Coronary artery (tissue), 2 donors: ENCODE data around the gene B4GALNT2.
A peak's percentile ranks its signal among the peaks of the same experiment; 100 is the strongest.

Experiments used
- DNase-seq: peaks from one replicate; pipeline ENCODE4 v3.0.0-alpha.2; 2017; ENCODE audit warnings: low spot score
- H3K27ac ChIP-seq, 2 donors: fragments of 200-600 bp; sonication (generic); one replicate each; pipeline ENCODE4 v1.5.1; 2016 to 2019
- H3K4me3 ChIP-seq: fragments of 200-600 bp; sonication (generic); 2 replicates; pipeline ENCODE4 v1.5.1; 2016; ENCODE audit warnings: mild to moderate bottlenecking, moderate library complexity
- TF ChIP-seq, protein P1 (sequence below): fragments of 200-600 bp; sonication (generic); IDR thresholded peaks from one replicate; pipeline ENCODE4 v1.5.1; 2019; ENCODE audit warnings: antibody characterized with exemption

B4GALNT2 gene

DNA sequence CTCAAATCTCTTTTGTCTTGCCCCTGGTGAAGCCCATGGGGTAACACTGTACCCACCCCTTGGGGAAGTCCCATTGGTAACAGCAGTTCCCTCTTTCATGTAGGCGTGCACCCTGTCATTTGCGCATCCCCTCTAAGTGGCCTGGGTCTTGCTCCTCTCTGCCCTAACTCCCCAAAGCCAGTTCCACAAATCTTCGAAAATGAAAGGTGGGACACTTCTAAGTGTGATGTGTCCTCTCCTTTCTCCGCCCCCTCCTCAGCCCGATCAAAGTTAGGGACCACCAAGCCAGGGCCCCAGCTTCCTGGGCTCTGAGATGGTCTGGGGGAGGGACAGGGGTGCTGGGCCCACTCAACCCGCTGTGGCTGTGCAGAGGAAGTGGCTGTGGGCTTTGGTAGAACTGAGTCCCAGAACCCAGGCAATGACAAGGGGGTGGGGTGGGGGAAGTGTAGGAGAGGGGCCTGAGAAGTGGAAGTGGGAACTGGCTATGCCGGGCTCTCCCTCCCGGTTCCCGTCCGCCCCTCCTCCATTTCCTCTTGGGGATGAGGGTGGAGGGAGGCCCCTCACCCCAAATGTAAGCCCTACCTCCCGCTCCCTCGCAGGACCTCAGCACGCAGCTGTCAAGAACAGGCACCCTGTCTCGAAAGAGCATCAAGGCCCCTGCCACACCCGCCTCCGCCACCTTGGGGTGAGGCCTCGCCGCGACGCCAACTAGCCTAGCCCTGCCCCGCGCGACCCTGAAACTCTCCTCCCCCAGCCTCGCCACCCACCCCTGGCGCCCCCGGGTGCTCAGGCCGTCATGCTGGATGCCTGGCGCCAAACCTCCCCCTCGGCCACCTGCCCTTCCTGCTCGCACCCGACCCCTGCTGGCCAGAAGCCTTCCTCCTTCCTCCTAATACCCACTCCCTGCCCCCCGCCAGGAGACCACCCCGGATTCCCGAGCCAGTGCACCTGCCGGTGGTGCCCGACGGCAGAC is 86.7 kb downstream of the B4GALNT2 start:
- DNase-seq: no peak
- Histone ChIP-seq H3K4me3 (peak overlapping the region; percentile 34), H3K27ac (peak overlapping the region in 1 of 2 donors; percentile 45)
- TF ChIP-seq, protein P1, sequence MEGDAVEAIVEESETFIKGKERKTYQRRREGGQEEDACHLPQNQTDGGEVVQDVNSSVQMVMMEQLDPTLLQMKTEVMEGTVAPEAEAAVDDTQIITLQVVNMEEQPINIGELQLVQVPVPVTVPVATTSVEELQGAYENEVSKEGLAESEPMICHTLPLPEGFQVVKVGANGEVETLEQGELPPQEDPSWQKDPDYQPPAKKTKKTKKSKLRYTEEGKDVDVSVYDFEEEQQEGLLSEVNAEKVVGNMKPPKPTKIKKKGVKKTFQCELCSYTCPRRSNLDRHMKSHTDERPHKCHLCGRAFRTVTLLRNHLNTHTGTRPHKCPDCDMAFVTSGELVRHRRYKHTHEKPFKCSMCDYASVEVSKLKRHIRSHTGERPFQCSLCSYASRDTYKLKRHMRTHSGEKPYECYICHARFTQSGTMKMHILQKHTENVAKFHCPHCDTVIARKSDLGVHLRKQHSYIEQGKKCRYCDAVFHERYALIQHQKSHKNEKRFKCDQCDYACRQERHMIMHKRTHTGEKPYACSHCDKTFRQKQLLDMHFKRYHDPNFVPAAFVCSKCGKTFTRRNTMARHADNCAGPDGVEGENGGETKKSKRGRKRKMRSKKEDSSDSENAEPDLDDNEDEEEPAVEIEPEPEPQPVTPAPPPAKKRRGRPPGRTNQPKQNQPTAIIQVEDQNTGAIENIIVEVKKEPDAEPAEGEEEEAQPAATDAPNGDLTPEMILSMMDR: no peak

DNA sequence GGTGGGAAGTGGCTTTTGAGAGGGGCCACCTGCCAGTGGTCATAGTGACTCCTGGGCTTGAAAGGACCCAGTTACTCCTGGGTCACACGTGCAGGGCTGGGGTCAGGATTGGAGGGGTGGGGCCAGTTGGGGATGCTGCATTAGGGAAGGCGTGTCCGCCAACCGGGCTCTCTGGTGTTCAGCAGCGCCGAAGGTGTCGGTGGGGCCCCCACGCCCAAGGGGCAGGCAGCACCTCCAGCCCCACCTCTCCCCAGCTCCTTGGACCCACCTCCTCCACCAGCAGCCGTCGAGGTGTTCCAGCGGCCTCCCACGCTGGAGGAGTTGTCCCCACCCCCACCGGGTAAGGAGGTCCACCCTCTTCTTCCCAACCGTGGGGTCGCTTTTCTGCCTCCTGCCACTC is 87.4 kb downstream of the B4GALNT2 start:
- no peak for DNase-seq
- no peak overlapping the region for H3K4me3 ChIP-seq
- TF ChIP-seq, protein P1: no peak
- H3K27ac ChIP-seq: no peak overlapping the region

DNA sequence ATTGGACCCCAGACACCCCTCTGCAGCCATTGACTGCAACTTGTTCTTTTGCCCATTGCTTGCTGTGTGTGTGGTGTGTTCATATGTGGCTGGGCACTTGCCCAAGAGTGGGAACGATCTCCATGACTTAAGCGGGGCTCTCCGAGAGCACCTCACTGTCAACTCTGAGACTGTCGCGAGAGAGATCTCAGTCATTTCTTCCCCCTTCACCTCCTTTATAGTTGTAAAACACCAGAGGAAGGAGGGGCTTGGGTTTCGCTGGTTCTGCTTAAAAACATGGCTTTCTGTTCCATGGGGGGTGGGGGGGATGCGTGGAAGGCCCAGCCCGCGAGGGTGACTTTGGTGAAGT is 90.6 kb downstream of the B4GALNT2 start:
- TF ChIP-seq, protein P1: no peak
- peak overlapping the region; percentile 39 for H3K4me3 ChIP-seq
- DNase-seq: no peak
- no peak overlapping the region for H3K27ac ChIP-seq

DNA sequence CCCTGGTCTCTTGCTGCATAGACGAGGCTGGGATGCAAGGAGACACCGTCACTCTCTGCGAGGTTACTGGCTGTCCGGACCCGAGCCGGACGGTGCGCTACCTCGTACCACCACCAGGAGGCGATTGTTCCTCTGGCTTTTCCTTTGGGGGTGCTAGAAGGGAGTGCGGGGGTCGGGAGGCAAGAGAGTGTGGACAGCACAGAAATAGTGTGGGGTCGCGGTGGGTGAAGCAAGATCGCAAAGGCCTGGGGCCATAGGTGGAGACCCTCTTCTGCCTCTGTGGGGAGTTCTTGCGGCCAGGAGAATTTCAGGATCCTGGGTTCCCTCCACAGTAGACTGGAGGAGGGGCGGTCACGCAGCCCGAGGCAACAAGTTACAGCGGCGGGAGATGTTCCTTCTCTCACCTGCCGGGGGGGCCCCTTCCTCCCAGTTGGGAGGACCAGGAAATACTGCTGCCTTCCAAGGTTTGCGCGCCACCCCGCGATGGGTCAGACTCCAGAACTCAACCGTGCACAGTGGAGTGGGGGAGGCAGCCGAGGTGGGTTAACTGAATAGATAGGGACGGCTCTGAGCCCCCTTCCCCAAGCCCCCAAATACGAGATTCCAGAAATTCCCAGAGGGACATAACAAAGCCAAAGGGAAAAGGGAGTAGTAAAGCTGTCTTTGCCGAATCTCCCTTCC is 91.1 kb downstream of the B4GALNT2 start:
- no peak for DNase-seq
- Histone ChIP-seq H3K4me3 (peak overlapping the region; percentile 39), H3K27ac (no peak overlapping the region)
- TF ChIP-seq, protein P1: peak; percentile 67

DNA sequence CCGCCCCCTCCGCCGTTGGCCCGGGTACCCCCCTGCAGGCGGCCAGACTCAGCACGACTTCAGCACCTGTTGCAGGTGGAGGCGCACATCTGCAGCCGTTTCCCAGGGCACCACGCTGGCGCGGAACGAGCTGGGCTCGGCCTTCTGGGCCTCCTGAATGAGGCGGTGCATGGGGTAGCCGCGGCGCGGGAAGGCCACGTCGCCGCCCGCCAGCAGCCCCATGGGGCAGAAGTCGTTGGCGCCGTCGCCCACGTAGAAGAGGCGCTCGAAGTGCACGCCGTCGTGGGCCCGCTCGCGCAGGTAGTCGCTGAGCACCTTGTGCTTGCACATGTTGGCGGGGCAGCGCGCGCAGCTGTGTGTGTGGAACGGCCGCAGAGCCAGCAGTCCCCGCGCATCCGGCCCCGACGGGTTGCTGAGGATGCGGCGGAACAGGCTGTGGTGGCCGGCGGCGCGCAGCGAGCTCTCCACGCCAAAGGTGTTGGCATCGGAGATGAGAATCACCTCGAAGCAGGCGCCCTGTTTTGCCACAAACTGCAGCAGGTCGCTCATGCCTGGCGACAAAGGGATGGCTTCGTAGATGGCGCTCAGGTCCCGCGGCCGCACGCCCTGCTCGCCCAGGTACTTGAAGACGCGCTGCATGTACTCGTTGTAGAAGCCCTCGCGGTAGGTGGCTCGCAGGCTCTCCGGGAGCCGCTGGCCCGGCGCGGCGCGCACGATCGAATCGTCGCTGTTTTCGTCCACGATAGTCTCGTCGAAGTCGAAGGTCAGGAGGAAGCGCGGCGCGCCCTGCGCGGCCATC is 91.8 kb downstream of the B4GALNT2 start:
- Histone ChIP-seq H3K27ac (no peak overlapping the region), H3K4me3 (peak overlapping the region; percentile 39)
- TF ChIP-seq, protein P1: no peak
- no peak for DNase-seq

DNA sequence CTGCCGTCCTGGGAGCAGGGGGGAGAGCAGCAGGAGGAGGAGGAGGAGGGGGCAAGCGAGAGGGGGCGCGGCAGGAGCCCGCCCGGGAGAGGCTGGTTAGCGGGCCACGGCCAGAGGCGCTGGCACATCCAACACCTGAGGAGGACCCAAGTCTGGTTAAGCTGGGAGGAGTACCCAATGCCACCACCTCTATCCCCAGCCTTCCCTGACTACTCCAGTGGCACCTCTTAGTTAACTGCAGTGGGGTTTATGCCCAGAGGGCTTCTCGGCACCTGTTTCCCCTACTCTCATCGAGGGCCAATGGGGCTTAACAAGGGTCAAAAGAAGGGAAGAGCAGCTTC is 92.4 kb downstream of the B4GALNT2 start:
- no peak for DNase-seq
- TF ChIP-seq, protein P1: no peak
- Histone ChIP-seq H3K27ac (no peak overlapping the region), H3K4me3 (peak overlapping the region; percentile 39)
